Lung (tissue), 12 donors: ENCODE measurements around the gene GRIK3. TPM values are rescaled to one million over a fixed set of nuclear protein-coding genes. Genes with fewer than 3 reads are reported as not detected.

Experiments
- ATAC-seq: fragments of 200-7000 bp; cut with Tn5 transposase; one replicate; pipeline ENCODE4 v1.9.1; 2020; ENCODE audit warnings: moderate number of reproducible peaks; ENCODE audit not compliant: insufficient read depth, low FRiP score
- DNase-seq, 3 donors: peaks; one replicate each; pipeline ENCODE4 v3.0.0-alpha.2; 2013 to 2017
- H3K27ac ChIP-seq, 2 donors: one replicate each; pipeline ENCODE4 v1.5.1; 2013; ENCODE audit warnings: mild to moderate bottlenecking in 2 of 2, moderate library complexity in 2 of 2, control low read depth in 1 of 2, inconsistent platforms in 1 of 2, low read depth in 1 of 2, low read length in 1 of 2
- H3K27me3 ChIP-seq, 3 donors: one replicate each; pipeline ENCODE4 v1.5.1; 2013; ENCODE audit warnings: low read length in 2 of 3; ENCODE audit not compliant: control insufficient read depth in 3 of 3, insufficient read depth in 3 of 3
- H3K36me3 ChIP-seq, 4 donors: one replicate each; pipeline ENCODE4 v1.5.1; 2013; ENCODE audit warnings: low read length in 4 of 4, mild to moderate bottlenecking in 1 of 4, moderate library complexity in 1 of 4; ENCODE audit not compliant: control insufficient read depth in 4 of 4, insufficient read depth in 4 of 4
- H3K4me1 ChIP-seq, 5 donors: one replicate each; pipeline ENCODE4 v1.5.1; 2013; ENCODE audit warnings: low read length in 5 of 5, mild to moderate bottlenecking in 2 of 5, moderate library complexity in 1 of 5; ENCODE audit not compliant: control insufficient read depth in 5 of 5, insufficient read depth in 5 of 5
- H3K4me3 ChIP-seq: one replicate; pipeline ENCODE4 v1.5.1; 2013; ENCODE audit warnings: mild to moderate bottlenecking, control low read depth, moderate library complexity
- H3K9ac ChIP-seq, 2 donors: one replicate each; pipeline ENCODE4 v1.5.1; 2013; ENCODE audit warnings: low read length in 2 of 2, control low read depth in 1 of 2; ENCODE audit not compliant: insufficient read depth in 1 of 2
- H3K9me3 ChIP-seq, 4 donors: one replicate each; pipeline ENCODE4 v1.5.1; 2013; ENCODE audit warnings: low read length in 3 of 4, mild to moderate bottlenecking in 1 of 4, moderate library complexity in 1 of 4; ENCODE audit not compliant: control insufficient read depth in 4 of 4, insufficient read depth in 3 of 4
- WGBS, 2 donors: extraction: QIAGEN DNeasy Blood & Tissue Kit; methylation state at CpG; one replicate each; pipeline ENCODE4 v1.1.7; 2013; 5-methylcytosine and 5-hydroxymethylcytosine counted together
- polyA plus RNA-seq, 2 donors: library from polyadenylated mRNA; stranded (reverse); fragments of 200-250 nt; gene quantifications; one replicate each; pipeline ENCODE4 v1.2.1, GENCODE V29; 2013
- total RNA-seq, 2 donors: library from RNA; depleted of rRNA in 1 of 2; stranded (reverse); fragments of >200 nt in 1 of 2; gene quantifications; one replicate each; pipeline ENCODE4 v1.2.1, GENCODE V29; 2014 to 2021
- TF ChIP-seq, protein P1 (sequence below): IDR thresholded peaks from 2 replicates; pipeline ENCODE4 v1.5.1; 2012; ENCODE audit warnings: mild to moderate bottlenecking; ENCODE audit errors: control extremely low read depth, extremely low read depth
- donor health status: control.
- donor health status: control.
- donor health status: Bipolar disorder and iron deficiency.
- donor health status: healthy.
- donor health status: DM: yes; HTN: yes; CAD: no.

The GRIK3 gene
- total and polyA plus RNA-seq, 4 donors: 0.01 to 0.40 (median 0.07) TPM

DNA sequence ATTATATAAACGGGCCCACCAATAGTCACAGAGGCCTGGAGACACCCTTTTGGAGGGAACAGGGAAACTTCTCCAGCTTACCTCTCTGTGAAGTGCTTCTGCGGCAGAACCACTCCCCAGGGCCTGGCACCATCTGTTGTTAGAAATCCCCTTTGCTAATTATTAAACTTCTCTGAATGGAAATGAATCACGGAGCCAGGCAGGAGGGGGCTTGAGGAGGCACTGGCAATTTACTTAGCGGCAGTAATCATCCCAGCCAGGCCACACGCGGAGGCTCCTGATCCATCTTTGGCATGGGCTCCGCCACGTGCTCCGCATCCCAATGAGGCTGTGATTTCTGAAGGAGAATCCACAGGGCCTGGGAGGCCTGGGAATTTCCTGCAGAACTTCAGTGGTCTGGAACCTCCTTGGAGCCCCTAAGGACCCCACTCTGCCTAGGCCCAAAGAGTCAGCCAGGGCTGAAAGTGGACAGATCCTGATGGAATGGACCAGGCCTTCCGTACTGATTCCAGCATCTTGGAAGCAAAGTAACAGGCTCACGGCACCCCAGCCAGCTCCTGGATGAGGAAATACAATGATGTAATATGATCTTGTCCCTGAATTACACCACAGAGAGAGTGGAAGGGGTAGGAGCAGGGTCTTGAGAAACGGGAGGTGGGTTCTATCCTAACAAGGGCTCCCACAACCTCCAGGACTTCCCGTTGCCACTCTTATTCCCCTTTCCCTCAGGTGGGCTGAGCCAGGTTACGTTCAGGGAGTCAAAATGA is 62.3 kb downstream of the GRIK3 start:
- Histone ChIP-seq H3K27me3 (no peaks in the 10 kb centered on the region), H3K4me3 (no peak overlapping the region), H3K9me3 (no peaks in the 10 kb centered on the region), H3K9ac (no peak overlapping the region), H3K27ac (no peak overlapping the region), H3K4me1 (no peaks in the 10 kb centered on the region), H3K36me3 (no peaks in the 10 kb centered on the region)
- DNase-seq (no peak), ATAC-seq (no peak)
- 65 to 76% methylated on average over 14 of the region's 14 CpGs for WGBS, 2 donors
- TF ChIP-seq, protein P1, sequence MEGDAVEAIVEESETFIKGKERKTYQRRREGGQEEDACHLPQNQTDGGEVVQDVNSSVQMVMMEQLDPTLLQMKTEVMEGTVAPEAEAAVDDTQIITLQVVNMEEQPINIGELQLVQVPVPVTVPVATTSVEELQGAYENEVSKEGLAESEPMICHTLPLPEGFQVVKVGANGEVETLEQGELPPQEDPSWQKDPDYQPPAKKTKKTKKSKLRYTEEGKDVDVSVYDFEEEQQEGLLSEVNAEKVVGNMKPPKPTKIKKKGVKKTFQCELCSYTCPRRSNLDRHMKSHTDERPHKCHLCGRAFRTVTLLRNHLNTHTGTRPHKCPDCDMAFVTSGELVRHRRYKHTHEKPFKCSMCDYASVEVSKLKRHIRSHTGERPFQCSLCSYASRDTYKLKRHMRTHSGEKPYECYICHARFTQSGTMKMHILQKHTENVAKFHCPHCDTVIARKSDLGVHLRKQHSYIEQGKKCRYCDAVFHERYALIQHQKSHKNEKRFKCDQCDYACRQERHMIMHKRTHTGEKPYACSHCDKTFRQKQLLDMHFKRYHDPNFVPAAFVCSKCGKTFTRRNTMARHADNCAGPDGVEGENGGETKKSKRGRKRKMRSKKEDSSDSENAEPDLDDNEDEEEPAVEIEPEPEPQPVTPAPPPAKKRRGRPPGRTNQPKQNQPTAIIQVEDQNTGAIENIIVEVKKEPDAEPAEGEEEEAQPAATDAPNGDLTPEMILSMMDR: no peak

GRCh38 chr1:36968730-36969129 is 65.6 kb downstream of the GRIK3 start:
- TF ChIP-seq, protein P1: no peak
- H3K27ac ChIP-seq: no peak overlapping the region
- H3K27me3 ChIP-seq: no peaks in the 10 kb centered on the region
- no peak overlapping the region for H3K9ac ChIP-seq
- H3K4me3 ChIP-seq: no peak overlapping the region
- H3K4me1 ChIP-seq: no peaks in the 10 kb centered on the region
- no peaks in the 10 kb centered on the region for H3K9me3 ChIP-seq
- ATAC-seq (no peak), DNase-seq (no peak)
- WGBS, 2 donors: 62 to 63% methylated on average over 3 of the region's 3 CpGs
- H3K36me3 ChIP-seq: no peaks in the 10 kb centered on the region

DNA sequence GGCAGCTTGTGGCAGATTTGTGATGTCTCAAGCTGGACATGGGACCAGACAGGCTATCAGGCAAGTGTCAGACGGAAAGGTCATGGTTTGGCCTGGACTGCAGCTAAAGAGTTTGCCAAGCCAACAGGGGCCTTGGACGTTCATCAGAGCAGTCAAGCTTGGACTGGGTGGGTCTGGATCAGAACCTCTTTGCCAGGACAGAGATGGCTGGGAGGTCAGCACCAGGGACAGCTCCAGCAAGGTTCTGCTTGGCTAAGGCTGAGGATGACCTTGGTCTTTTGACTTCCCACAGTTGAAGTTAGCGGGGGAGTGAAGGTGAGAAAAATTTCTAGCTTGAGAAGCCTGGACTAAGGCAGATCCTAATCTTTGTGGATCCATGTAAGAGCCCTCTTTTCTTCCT is 68.1 kb downstream of the GRIK3 start:
- no peaks in the 10 kb centered on the region for H3K36me3 ChIP-seq
- H3K9me3 ChIP-seq: peaks cover 0 to 2% (median 0%) of the 10 kb centered on the region in 4 donors
- WGBS, 2 donors: 45 to 49% methylated on average over 3 of the region's 3 CpGs
- DNase-seq (peak in 1 of 3 donors; percentile 27), ATAC-seq (no peak)
- H3K27ac ChIP-seq: no peak overlapping the region
- TF ChIP-seq, protein P1: no peak
- H3K27me3 ChIP-seq: no peaks in the 10 kb centered on the region
- no peaks in the 10 kb centered on the region for H3K4me1 ChIP-seq
- H3K4me3 ChIP-seq: no peak overlapping the region
- H3K9ac ChIP-seq: no peak overlapping the region
